H9 (cell line): ENCODE measurements around the gene FSIP1. TPM values are rescaled to one million over a fixed set of nuclear protein-coding genes. Genes with fewer than 3 reads are reported as not detected.

Experiments
- DNase-seq: peaks from one replicate; pipeline ENCODE4 v3.0.0-alpha.2; 2017
- H2AFZ ChIP-seq: one replicate; pipeline ENCODE4 v1.6.1; 2013; ENCODE audit warnings: mild to moderate bottlenecking, low read length, control low read depth, moderate library complexity
- H2AK5ac ChIP-seq: 2 replicates; pipeline ENCODE4 v1.6.1; 2013; ENCODE audit warnings: low read length, control low read depth, mixed read lengths; ENCODE audit not compliant: insufficient read length
- H2BK120ac ChIP-seq: one replicate; pipeline ENCODE4 v1.6.1; 2013; ENCODE audit warnings: low read depth, mild to moderate bottlenecking, low read length, control low read depth, inconsistent platforms; ENCODE audit not compliant: poor library complexity, severe bottlenecking
- H2BK12ac ChIP-seq: 2 replicates; pipeline ENCODE4 v1.6.1; 2013; ENCODE audit warnings: low read length, control low read depth, mixed read lengths, low read depth; ENCODE audit not compliant: insufficient read length
- H2BK15ac ChIP-seq: 2 replicates; pipeline ENCODE4 v1.6.1; 2013; ENCODE audit warnings: low read depth, low read length, control low read depth
- H2BK20ac ChIP-seq: one replicate; pipeline ENCODE4 v1.6.1; 2013; ENCODE audit warnings: low read depth, mild to moderate bottlenecking, low read length, control low read depth, inconsistent platforms; ENCODE audit not compliant: poor library complexity, severe bottlenecking
- H2BK5ac ChIP-seq: 2 replicates; pipeline ENCODE4 v1.6.1; 2013; ENCODE audit warnings: low read length, control low read depth, mixed read lengths; ENCODE audit not compliant: insufficient read length
- H3K14ac ChIP-seq: 2 replicates; pipeline ENCODE4 v1.6.1; 2013; ENCODE audit warnings: low read length, control low read depth; ENCODE audit not compliant: insufficient read depth
- H3K18ac ChIP-seq: 2 replicates; pipeline ENCODE4 v1.6.1; 2013; ENCODE audit warnings: low read depth, mild to moderate bottlenecking, mixed read lengths, low read length, control low read depth; ENCODE audit not compliant: insufficient read length
- H3K23ac ChIP-seq: 2 replicates; pipeline ENCODE4 v1.6.1; 2013; ENCODE audit warnings: low read length, control low read depth, mixed read lengths, low read depth; ENCODE audit not compliant: insufficient read length
- H3K23me2 ChIP-seq: 2 replicates; pipeline ENCODE4 v1.6.1; 2013; ENCODE audit warnings: low read depth, mild to moderate bottlenecking, mixed read lengths, low read length, control low read depth; ENCODE audit not compliant: insufficient read length, poor library complexity, severe bottlenecking
- H3K27ac ChIP-seq: 2 replicates; pipeline ENCODE4 v1.5.1; 2013; ENCODE audit warnings: low read length, control low read depth, mixed read lengths, low read depth; ENCODE audit not compliant: insufficient read length
- H3K27me3 ChIP-seq: 2 replicates; pipeline ENCODE4 v1.6.1; 2013; ENCODE audit warnings: low read length, control low read depth, inconsistent platforms; ENCODE audit not compliant: insufficient read depth
- H3K4ac ChIP-seq: 2 replicates; pipeline ENCODE4 v1.6.1; 2013; ENCODE audit warnings: low read depth, mild to moderate bottlenecking, control low read depth, inconsistent platforms, low read length, moderate library complexity
- H3K4me1 ChIP-seq: 2 replicates; pipeline ENCODE4 v1.6.1; 2013; ENCODE audit warnings: low read length, control low read depth, inconsistent platforms; ENCODE audit not compliant: insufficient read depth
- H3K4me2 ChIP-seq: 2 replicates; pipeline ENCODE4 v1.6.1; 2013; ENCODE audit warnings: low read length, control low read depth, mixed read lengths; ENCODE audit not compliant: insufficient read length, insufficient read depth
- H3K56ac ChIP-seq: 2 replicates; pipeline ENCODE4 v1.6.1; 2013; ENCODE audit warnings: low read depth, mild to moderate bottlenecking, mixed read lengths, low read length, control low read depth; ENCODE audit not compliant: insufficient read length
- H3K79me1 ChIP-seq: 2 replicates; pipeline ENCODE4 v1.6.1; 2013; ENCODE audit warnings: low read depth, mild to moderate bottlenecking, moderate library complexity, low read length, control low read depth, inconsistent platforms; ENCODE audit not compliant: insufficient read depth, poor library complexity, severe bottlenecking
- H3K79me2 ChIP-seq: 2 replicates; pipeline ENCODE4 v1.6.1; 2013; ENCODE audit warnings: low read length, control low read depth, inconsistent platforms; ENCODE audit not compliant: insufficient read depth
- H3K9ac ChIP-seq: 2 replicates; pipeline ENCODE4 v1.6.1; 2013; ENCODE audit warnings: low read length, control low read depth, mixed read lengths; ENCODE audit not compliant: insufficient read length; ENCODE audit errors: extremely low read depth
- H3K9me3 ChIP-seq: one replicate; pipeline ENCODE4 v1.6.1; 2013; ENCODE audit warnings: low read depth, low read length, inconsistent platforms; ENCODE audit not compliant: control insufficient read depth
- H3T11ph ChIP-seq: one replicate; pipeline ENCODE4 v1.6.1; 2013; ENCODE audit warnings: mild to moderate bottlenecking, low read length, control low read depth, inconsistent platforms
- H4K20me1 ChIP-seq: one replicate; pipeline ENCODE4 v1.6.1; 2013; ENCODE audit not compliant: control insufficient read depth, insufficient read length, insufficient read depth
- H4K5ac ChIP-seq: 2 replicates; pipeline ENCODE4 v1.6.1; 2013; ENCODE audit warnings: low read depth, mild to moderate bottlenecking, mixed read lengths, low read length, control low read depth; ENCODE audit not compliant: insufficient read length
- H4K8ac ChIP-seq: replicated peaks from 2 replicates; pipeline ENCODE4 v1.6.1; 2013; ENCODE audit warnings: low read length, control low read depth, mixed read lengths, low read depth; ENCODE audit not compliant: insufficient read length
- H4K91ac ChIP-seq: 2 replicates; pipeline ENCODE4 v1.6.1; 2013; ENCODE audit warnings: low read depth, mild to moderate bottlenecking, moderate library complexity, mixed read lengths, low read length, control low read depth; ENCODE audit not compliant: insufficient read length
- H3K27ac Mint-ChIP-seq, 3 experiments: 2 replicates in 2 of 3; 3 replicates in 1 of 3; pipeline ENCODE4 v1.8.0; 2020 to 2021; ENCODE audit warnings: mixed read lengths in 3 of 3, mild to moderate bottlenecking in 1 of 3, moderate library complexity in 1 of 3
- H3K27me3 Mint-ChIP-seq: 2 replicates; pipeline ENCODE4 v1.8.0; 2021; ENCODE audit warnings: low read depth, mild to moderate bottlenecking, moderate library complexity, mixed read lengths
- H3K36me3 Mint-ChIP-seq, 3 experiments: 2 replicates in 2 of 3; 3 replicates in 1 of 3; pipeline ENCODE4 v1.8.0; 2020 to 2021; ENCODE audit warnings: low read depth in 3 of 3, mixed read lengths in 3 of 3; ENCODE audit not compliant: insufficient read depth in 1 of 3
- H3K4me1 Mint-ChIP-seq, 2 experiments: 2 replicates each; pipeline ENCODE4 v1.8.0; 2020; ENCODE audit warnings: mixed read lengths in 2 of 2
- H3K4me3 Mint-ChIP-seq, 2 experiments: 2 replicates in 1 of 2; 3 replicates in 1 of 2; pipeline ENCODE4 v1.8.0; 2020 to 2021; ENCODE audit warnings: mild to moderate bottlenecking in 2 of 2, mixed read lengths in 2 of 2, moderate library complexity in 1 of 2
- H3K9me3 Mint-ChIP-seq, 2 experiments: 2 replicates in 1 of 2; 3 replicates in 1 of 2; pipeline ENCODE4 v1.8.0; 2020; ENCODE audit warnings: mild to moderate bottlenecking in 2 of 2, mixed read lengths in 2 of 2, moderate library complexity in 1 of 2
- CTCF ChIP-seq: fragments of 200-600 bp; sonication (generic); conservative IDR thresholded peaks from 3 replicates; pipeline ENCODE4 v1.8.0; 2021; ENCODE audit warnings: antibody characterized with exemption, mild to moderate bottlenecking
- WGBS: extraction: QIAGEN DNeasy Blood & Tissue Kit; methylation state at CpG from one replicate; pipeline ENCODE4 v1.1.7; 2013; ENCODE audit warnings: missing lambda C conversion rate, low lambda C conversion rate, mixed read lengths; ENCODE audit not compliant: insufficient read length; ENCODE audit errors: extremely low coverage; 5-methylcytosine and 5-hydroxymethylcytosine counted together
- total RNA-seq: library from RNA; stranded (reverse); gene quantifications from 2 replicates; pipeline ENCODE4 v1.2.1, GENCODE V29; 2021

Gene FSIP1
- total RNA-seq, 1 experiment from 2014 or later = 0.96 TPM

GRCh38 chr15:39609166-39609916, 173.3 kb downstream of the FSIP1 start:
- H3K36me3 Mint-ChIP-seq = peaks cover 0 to 6% (median 0%) of the 10 kb centered on the region in 3 experiments; a peak in 2 of 7 replicates

More at GRCh38 chr15:39609166-39609916, 173.3 kb downstream of the FSIP1 start:
- H3K79me2 ChIP-seq = no peaks in the 10 kb centered on the region
- Mint-ChIP-seq H3K27ac (no peak overlapping the region; a peak in 1 of 7 replicates), H3K9me3 (peaks cover 7 to 19% of the 10 kb centered on the region in 2 experiments), H3K4me3 (no peak overlapping the region), H3K4me1 (no peaks in the 10 kb centered on the region), H3K27me3 (no peaks in the 10 kb centered on the region)
- TF ChIP-seq CTCF = no peak
- H3K4me1 ChIP-seq = no peaks in the 10 kb centered on the region
- WGBS = no CpG with 5 or more reads among the region's 4 CpGs
- H3K79me1 ChIP-seq = no peaks in the 10 kb centered on the region
- H2BK15ac ChIP-seq = no peak overlapping the region
- H3K27ac ChIP-seq = no peak overlapping the region
- H3K4ac ChIP-seq = no peak overlapping the region
- no peak overlapping the region for H3K4me2 ChIP-seq
- H3K14ac ChIP-seq = no peak overlapping the region
- H3K56ac ChIP-seq = no peak overlapping the region
- no peak overlapping the region for H4K5ac ChIP-seq
- H3K27me3 ChIP-seq = no peaks in the 10 kb centered on the region; the same call in 1 of the 2 replicates
- DNase-seq = no peak
- H2AK5ac ChIP-seq = no peak overlapping the region
- no peak overlapping the region for H3T11ph ChIP-seq
- no peak overlapping the region for H4K8ac ChIP-seq
- H3K18ac ChIP-seq = no peak overlapping the region
- no peaks in the 10 kb centered on the region for H3K23me2 ChIP-seq
- H3K9me3 ChIP-seq = no peaks in the 10 kb centered on the region
- no peak overlapping the region for H2AFZ ChIP-seq
- no peak overlapping the region for H2BK5ac ChIP-seq
- H2BK120ac ChIP-seq = no peak overlapping the region
- H2BK12ac ChIP-seq = no peak overlapping the region
- no peak overlapping the region for H4K91ac ChIP-seq
- H4K20me1 ChIP-seq = no peaks in the 10 kb centered on the region
- H3K9ac ChIP-seq = no peak overlapping the region
- no peak overlapping the region for H2BK20ac ChIP-seq
- H3K23ac ChIP-seq = no peak overlapping the region
